ACC112 (cell line): Measurements from ENCODE around the gene SLC15A4.
"Not testable (repeated sequence)": the region's sequence is repeated elsewhere in the genome, so short reads cannot be mapped to it uniquely, and the experiment has no call there.

ENCODE experiments used
- H2AFZ ChIP-seq: fragments of 200-600 bp; sonication (generic); one replicate; pipeline ENCODE4 v1.6.0; 2017; ENCODE audit warnings: antibody characterized with exemption, low read length; ENCODE audit not compliant: unreplicated experiment
- H3K27ac ChIP-seq: fragments of 200-600 bp; sonication (generic); 2 replicates; pipeline ENCODE4 v1.5.1; 2014; ENCODE audit warnings: low read depth, mild to moderate bottlenecking, antibody characterized with exemption, low read length, moderate library complexity
- H3K27me3 ChIP-seq: fragments of 200-600 bp; sonication (generic); 2 replicates; pipeline ENCODE4 v1.6.1; 2014; ENCODE audit warnings: mild to moderate bottlenecking, antibody characterized with exemption, low read length, moderate library complexity, mixed read lengths; ENCODE audit not compliant: insufficient read depth
- H3K36me3 ChIP-seq: fragments of 200-600 bp; sonication (generic); 2 replicates; pipeline ENCODE4 v1.6.1; 2016; ENCODE audit warnings: mild to moderate bottlenecking, antibody characterized with exemption, low read length, moderate library complexity, mixed read lengths; ENCODE audit not compliant: insufficient read depth
- H3K4me1 ChIP-seq: fragments of 200-600 bp; sonication (generic); one replicate; pipeline ENCODE4 v1.6.1; 2016; ENCODE audit warnings: low read length, mixed read lengths; ENCODE audit not compliant: insufficient read depth, unreplicated experiment, control insufficient read depth
- H3K4me3 ChIP-seq: fragments of 200-600 bp; sonication (generic); 2 replicates; pipeline ENCODE4 v1.5.1; 2014; ENCODE audit warnings: mild to moderate bottlenecking, low read depth, low read length
- H3K79me2 ChIP-seq: fragments of 200-600 bp; sonication (generic); one replicate; pipeline ENCODE4 v1.6.0; 2016; ENCODE audit warnings: low read length; ENCODE audit not compliant: control insufficient read depth, unreplicated experiment, insufficient read depth

The SLC15A4 gene

GRCh38 chr12:128813883-128814282 is 9.9 kb downstream of the SLC15A4 start:
- Histone ChIP-seq H3K79me2 (peaks cover 95% of the 10 kb centered on the region), H2AFZ (no peak overlapping the region), H3K4me1 (peaks cover 68% of the 10 kb centered on the region), H3K4me3 (no peak overlapping the region), H3K27ac (peak overlapping the region; percentile 81), H3K27me3 (no peaks in the 10 kb centered on the region), H3K36me3 (peaks cover 16% of the 10 kb centered on the region)

DNA sequence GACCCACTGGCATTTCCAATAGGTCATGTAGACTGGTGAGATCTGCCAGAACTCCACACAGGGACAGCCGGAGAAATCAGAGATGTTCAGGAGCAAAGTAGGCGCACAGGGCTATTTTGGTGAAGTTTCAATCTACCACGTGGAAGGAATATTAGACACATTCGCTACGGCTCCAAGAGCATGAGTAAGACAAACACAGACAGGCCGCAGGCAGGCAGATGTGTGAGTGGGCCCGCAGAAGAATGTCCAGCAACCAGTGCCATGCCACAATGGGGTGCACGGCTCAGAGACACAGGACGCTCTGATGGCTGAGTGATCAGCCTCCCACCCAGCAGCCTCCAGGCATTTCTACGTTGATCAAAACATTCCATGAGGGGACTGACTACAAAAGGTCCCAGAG is 10.4 kb downstream of the SLC15A4 start:
- peaks cover 94% of the 10 kb centered on the region for H3K79me2 ChIP-seq
- H2AFZ ChIP-seq, result no peak overlapping the region
- H3K36me3 ChIP-seq, result peaks cover 21% of the 10 kb centered on the region
- no peak overlapping the region for H3K4me3 ChIP-seq
- H3K4me1 ChIP-seq, result peaks cover 63% of the 10 kb centered on the region
- no peaks in the 10 kb centered on the region for H3K27me3 ChIP-seq
- peak overlapping the region; percentile 81 for H3K27ac ChIP-seq

- Histone ChIP-seq H3K27ac (no peak overlapping the region), H3K4me1 (peaks cover 48% of the 10 kb centered on the region), H3K79me2 (peaks cover 80% of the 10 kb centered on the region), H2AFZ (no peak overlapping the region), H3K4me3 (no peak overlapping the region), H3K27me3 (no peaks in the 10 kb centered on the region), H3K36me3 (peaks cover 34% of the 10 kb centered on the region)
Measured at GRCh38 chr12:128811806-128812205, 12.0 kb downstream of the SLC15A4 start.

- H3K4me3 ChIP-seq, result peak overlapping the region; percentile 60
- H3K27ac ChIP-seq, result peak overlapping the region; percentile 5
- peaks cover 34% of the 10 kb centered on the region for H3K36me3 ChIP-seq
- peaks cover 36% of the 10 kb centered on the region for H3K4me1 ChIP-seq
- peaks cover 67% of the 10 kb centered on the region for H3K79me2 ChIP-seq
- H3K27me3 ChIP-seq, result no peaks in the 10 kb centered on the region
- no peak overlapping the region for H2AFZ ChIP-seq
Measured at GRCh38 chr12:128810182-128811127, 13.3 kb downstream of the SLC15A4 start.

- no peak overlapping the region for H3K27ac ChIP-seq
- peaks cover 44% of the 10 kb centered on the region for H3K36me3 ChIP-seq
- no peaks in the 10 kb centered on the region for H3K27me3 ChIP-seq
- no peak overlapping the region for H2AFZ ChIP-seq
- H3K79me2 ChIP-seq, result peaks cover 58% of the 10 kb centered on the region
- peaks cover 28% of the 10 kb centered on the region for H3K4me1 ChIP-seq
- H3K4me3 ChIP-seq, result no peak overlapping the region
Measured at GRCh38 chr12:128808651-128809050, 15.1 kb downstream of the SLC15A4 start.

GRCh38 chr12:128807161-128807724 is 16.5 kb downstream of the SLC15A4 start:
- Histone ChIP-seq H3K4me3 (no peak overlapping the region), H3K79me2 (peaks cover 59% of the 10 kb centered on the region), H3K36me3 (peaks cover 45% of the 10 kb centered on the region), H3K27ac (no peak overlapping the region), H2AFZ (no peak overlapping the region), H3K4me1 (peaks cover 24% of the 10 kb centered on the region), H3K27me3 (no peaks in the 10 kb centered on the region)

DNA sequence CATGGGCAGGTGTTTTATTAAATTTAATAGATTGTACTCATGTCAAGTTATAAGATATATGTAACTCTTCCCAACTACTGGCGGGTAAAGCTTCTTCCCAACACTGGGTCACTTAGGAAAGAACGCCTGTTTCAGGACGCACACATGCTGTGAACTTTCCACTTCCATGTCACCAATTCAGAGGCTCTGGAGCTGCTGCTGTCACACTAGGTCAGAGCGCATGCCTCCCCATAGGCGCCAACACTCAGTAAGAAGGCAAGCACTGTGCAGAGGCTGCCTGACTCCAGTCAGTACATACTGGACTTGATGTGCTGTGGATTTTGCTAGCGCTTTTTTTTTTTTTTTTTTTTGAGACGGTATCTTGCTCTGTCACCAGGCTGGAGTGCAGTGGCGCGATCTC is 17.2 kb downstream of the SLC15A4 start:
- peaks cover 57% of the 10 kb centered on the region for H3K79me2 ChIP-seq
- no peak overlapping the region for H3K27ac ChIP-seq
- H2AFZ ChIP-seq, result no peak overlapping the region
- H3K36me3 ChIP-seq, result peaks cover 45% of the 10 kb centered on the region
- no peaks in the 10 kb centered on the region for H3K27me3 ChIP-seq
- no peak overlapping the region for H3K4me3 ChIP-seq
- peaks cover 25% of the 10 kb centered on the region for H3K4me1 ChIP-seq

GRCh38 chr12:128805406-128805805 is 18.4 kb downstream of the SLC15A4 start:
- Histone ChIP-seq H3K79me2 (peaks cover 51% of the 10 kb centered on the region), H3K36me3 (peaks cover 45% of the 10 kb centered on the region)

DNA sequence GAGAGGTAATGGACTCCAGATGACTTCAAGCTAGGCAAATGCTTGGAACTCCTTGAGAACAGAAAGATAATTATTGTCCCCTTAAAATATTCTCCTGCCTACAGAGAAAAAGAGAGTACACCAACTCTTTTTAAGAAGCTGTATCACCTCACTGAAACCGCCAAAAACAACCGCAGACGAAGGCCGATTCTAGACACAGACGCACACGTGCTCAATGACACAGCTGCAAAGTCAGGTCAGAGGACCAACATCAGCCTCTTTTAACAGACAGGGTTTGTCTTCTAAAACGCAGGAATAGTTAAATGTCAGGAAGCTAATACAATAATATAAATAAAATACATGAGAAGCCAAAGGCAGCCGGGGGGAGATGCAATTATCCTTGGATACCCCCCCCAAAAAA is 19.0 kb downstream of the SLC15A4 start:
- Histone ChIP-seq H3K27me3 (no peaks in the 10 kb centered on the region), H3K4me3 (no peak overlapping the region), H3K79me2 (peaks cover 46% of the 10 kb centered on the region), H2AFZ (no peak overlapping the region), H3K27ac (no peak overlapping the region), H3K36me3 (peaks cover 45% of the 10 kb centered on the region), H3K4me1 (peaks cover 15% of the 10 kb centered on the region)

More at GRCh38 chr12:128805406-128805805, 18.4 kb downstream of the SLC15A4 start:
- H3K27me3 ChIP-seq, H3K27ac ChIP-seq, H2AFZ ChIP-seq, H3K4me3 ChIP-seq: not testable (repeated sequence)
- peaks cover 19% of the 10 kb centered on the region for H3K4me1 ChIP-seq

GRCh38 chr12:128803788-128804187 is 20.0 kb downstream of the SLC15A4 start:
- Histone ChIP-seq H3K36me3 (peaks cover 38% of the 10 kb centered on the region), H2AFZ (no peak overlapping the region), H3K4me1 (peaks cover 15% of the 10 kb centered on the region), H3K27me3 (no peaks in the 10 kb centered on the region), H3K79me2 (peaks cover 38% of the 10 kb centered on the region), H3K4me3 (no peak overlapping the region), H3K27ac (no peak overlapping the region)

DNA sequence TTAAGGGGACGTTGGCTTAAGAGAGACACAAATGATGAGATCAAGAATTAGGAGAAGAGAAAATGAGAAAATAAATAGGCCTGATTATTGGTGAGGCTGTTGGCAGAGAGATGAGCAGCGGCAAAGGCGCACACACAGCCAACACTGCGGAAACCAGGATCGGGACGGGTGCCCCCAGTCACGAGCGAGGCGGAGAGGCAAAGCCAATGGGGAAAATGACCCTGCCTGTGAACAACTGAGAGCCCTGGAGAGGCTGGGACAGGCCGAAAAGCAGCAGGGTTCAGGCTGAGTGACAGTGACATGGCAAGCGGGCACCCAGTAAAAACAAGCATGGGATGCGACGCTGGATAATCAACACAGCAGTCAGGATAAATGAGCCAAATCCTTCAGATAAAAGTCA is 21.0 kb downstream of the SLC15A4 start:
- no peaks in the 10 kb centered on the region for H3K27me3 ChIP-seq
- peak overlapping the region; percentile 71; the same call in 1 of the 2 replicates for H3K27ac ChIP-seq
- H3K79me2 ChIP-seq, result peaks cover 36% of the 10 kb centered on the region
- H3K4me3 ChIP-seq, result no peak overlapping the region
- H3K36me3 ChIP-seq, result peaks cover 28% of the 10 kb centered on the region
- H3K4me1 ChIP-seq, result peaks cover 22% of the 10 kb centered on the region
- H2AFZ ChIP-seq, result no peak overlapping the region
